NK-92 treated with Interleukin-12 subunit alpha and Interleukin-12 subunit beta, amount 100 ng/mL, for 24 hours (cell line): ENCODE measurements around the gene PIAS1.
"Not testable (repeated sequence)": the region's sequence is repeated elsewhere in the genome, so short reads cannot be mapped to it uniquely, and the experiment has no call there.

Experiments
- DNase-seq: peaks from one replicate; lab custom pipeline; 2025; lab: John Stamatoyannopoulos, UW

Gene PIAS1

GRCh38 chr15:68204361-68204760 is 150.2 kb downstream of the PIAS1 start:
- no peak for DNase-seq

GRCh38 chr15:68204776-68205557 is 150.9 kb downstream of the PIAS1 start, which contains the start of gene CALML4:
Gene CALML4 (minus strand): TSS chr15:68205332. CDS start chr15:68205247, 85 bp downstream.
- DNase-seq = no peak

DNA sequence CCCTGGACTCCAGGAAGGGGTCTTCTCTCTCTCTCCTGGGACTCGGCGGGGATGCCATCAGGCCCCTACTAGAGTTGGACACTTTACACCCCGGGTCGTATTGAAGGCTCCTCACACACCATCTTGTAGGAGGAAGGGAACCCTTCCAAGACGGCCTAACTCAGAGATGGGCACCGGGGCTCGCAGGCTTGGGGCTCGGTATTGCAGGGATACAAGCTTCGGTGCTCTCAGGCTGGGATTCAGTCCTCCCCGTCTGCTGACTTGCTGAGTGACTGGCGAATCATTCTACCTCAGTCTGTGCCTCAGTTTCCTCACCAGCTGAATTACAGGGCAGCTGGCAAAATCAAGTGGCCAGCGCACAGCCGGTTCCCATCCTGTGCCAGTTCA is 151.4 kb downstream of the PIAS1 start:
- no peak for DNase-seq

DNA sequence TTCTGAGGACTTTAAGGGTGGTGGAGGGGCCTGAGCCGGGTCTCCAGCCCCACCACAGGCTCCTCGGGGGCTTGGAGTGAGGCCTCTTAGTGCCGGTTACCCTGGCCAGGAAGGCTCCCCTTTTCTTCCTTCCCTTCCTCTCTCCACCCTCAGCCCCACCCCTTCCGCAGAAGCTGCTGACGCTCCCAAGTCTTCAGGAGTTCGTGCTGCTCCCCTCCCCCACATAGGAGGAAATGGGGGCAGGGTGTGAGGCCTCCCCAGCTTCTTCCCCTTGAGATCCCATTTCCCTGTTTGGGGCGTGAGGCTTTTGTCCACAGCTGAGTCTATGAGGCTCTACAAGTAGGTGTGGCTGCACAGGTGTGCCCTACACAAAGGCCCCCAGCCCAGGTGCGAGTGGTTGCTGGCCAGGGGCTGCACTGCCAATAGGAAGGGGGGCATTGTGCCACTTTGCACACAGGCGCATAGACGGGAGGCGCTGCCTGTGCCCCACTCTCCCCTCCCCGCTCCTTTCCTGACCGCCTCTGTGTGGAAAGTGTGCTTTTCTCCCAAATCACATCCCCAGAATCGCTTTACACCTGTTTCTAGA is 151.9 kb downstream of the PIAS1 start:
- no peak for DNase-seq

GRCh38 chr15:68206711-68207151 is 152.6 kb downstream of the PIAS1 start:
- DNase-seq = no peak

GRCh38 chr15:68207176-68207935 is 153.2 kb downstream of the PIAS1 start:
- no peak for DNase-seq

GRCh38 chr15:68208136-68208535 is 154.0 kb downstream of the PIAS1 start:
- DNase-seq = no peak

GRCh38 chr15:68208636-68209240 is 154.6 kb downstream of the PIAS1 start:
- no peak for DNase-seq

DNA sequence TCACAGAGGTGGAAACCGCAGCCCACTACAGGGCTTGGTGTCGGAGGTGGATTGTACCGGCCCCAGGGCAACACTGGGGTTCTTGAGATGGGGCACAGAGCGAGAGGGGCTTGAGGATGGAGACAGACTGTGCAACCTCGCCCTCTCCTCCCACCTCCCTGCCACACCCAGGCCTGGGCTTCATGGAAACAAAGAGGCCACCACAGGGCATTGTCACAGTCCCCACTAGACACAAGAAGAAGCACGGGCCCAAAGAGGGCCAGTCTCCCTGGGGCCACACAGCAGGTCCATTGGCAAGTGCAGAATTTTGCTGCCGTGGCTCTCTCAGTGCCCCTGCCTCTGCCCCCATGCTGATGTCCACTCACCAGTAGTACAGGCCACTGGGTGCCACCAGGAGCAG is 155.2 kb downstream of the PIAS1 start:
- DNase-seq = no peak

DNA sequence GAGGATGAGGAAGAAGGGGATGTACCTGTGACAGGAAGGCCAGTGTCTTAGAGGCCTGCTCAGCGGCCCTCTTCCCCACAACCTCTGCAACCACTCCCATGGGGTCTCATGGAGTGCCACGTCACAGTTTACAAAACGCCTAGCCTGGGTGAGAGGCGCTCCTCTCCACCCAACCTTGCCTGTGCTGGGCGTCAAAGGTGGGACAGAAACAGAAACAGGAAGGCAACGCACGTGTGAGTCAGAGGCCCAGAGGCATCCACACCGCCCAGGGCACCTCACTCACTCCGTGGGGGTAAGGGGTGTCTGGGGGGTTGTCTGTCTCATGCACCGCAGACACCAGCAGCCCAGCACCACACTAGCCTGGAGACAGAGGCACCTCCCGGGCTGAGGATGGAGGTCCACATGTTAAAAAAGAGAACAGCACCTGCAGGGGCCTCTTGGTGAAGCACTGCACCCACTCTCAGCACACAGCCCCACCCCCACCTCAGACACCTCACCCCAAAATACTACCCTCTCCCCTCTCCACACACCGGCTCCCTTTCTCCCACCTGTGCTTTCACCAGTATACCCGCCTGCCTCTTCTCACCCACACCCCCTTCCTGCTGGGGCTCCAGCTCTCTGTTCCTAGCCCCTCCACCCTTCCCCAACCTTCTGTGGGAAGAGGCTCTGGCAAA is 155.8 kb downstream of the PIAS1 start:
- no peak for DNase-seq

- no peak for DNase-seq
Observed at GRCh38 chr15:68210409-68210756, 156.3 kb downstream of the PIAS1 start.

GRCh38 chr15:68210821-68211655 is 156.9 kb downstream of the PIAS1 start:
- no peak for DNase-seq

- no peak for DNase-seq
Observed at GRCh38 chr15:68211656-68212320, 157.7 kb downstream of the PIAS1 start.

DNA sequence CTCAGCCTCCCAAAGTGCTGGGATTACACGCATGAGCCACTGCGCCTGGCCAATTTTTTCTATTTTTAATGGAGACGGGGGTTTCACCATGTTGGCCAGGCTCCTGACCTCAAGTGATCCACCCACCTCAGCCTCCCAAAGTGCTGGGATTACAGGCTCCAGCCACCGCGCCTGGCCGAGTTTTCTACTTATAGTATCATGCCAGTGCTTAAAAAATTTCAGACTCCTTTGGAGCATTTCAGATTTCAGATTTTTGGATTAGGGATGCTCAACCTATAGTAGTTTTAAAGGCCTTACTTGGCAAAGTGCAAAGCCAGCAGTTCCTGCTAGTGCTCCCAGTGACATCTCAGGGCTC is 159.4 kb downstream of the PIAS1 start:
- DNase-seq = not testable (repeated sequence)

GRCh38 chr15:68213991-68214837 is 160.1 kb downstream of the PIAS1 start:
- no peak for DNase-seq

GRCh38 chr15:68214838-68215254 is 160.7 kb downstream of the PIAS1 start:
- no peak for DNase-seq

DNA sequence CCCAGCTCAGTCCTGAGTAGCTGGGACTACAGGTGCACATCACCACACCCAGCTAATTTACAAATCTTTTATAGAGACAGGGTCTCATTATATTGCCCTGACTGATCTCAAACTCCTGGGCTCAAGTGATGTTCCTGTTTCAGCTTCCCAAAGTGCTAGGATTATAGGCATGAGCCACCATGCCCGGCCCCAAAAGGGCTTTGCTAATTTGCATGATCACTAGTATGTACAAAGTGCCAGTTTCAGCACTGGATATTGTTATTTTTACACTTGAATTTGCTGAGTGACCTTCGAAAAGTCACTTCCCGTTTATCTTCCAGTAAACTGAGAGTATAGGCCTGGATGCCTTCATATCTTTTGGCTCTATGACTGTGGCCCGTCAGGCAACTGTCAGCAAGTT is 163.2 kb downstream of the PIAS1 start:
- no peak for DNase-seq

- DNase-seq = no peak
Observed at GRCh38 chr15:68218331-68218730, 164.2 kb downstream of the PIAS1 start.
